ENCODE data around the gene GSG1L.

The GSG1L gene

GRCh38 chr16:28090646-28091377, 27.3 kb upstream of the GSG1L start:
- H3K4me3 ChIP-seq (ENCODE audit: low read depth, low read length) = no peak overlapping the region
- no peaks in the 10 kb centered on the region for H3K27me3 ChIP-seq (ENCODE audit: control insufficient read depth, insufficient read depth, low read length)
- no peaks in the 10 kb centered on the region for H3K9me3 ChIP-seq (ENCODE audit: control insufficient read depth, insufficient read depth, low read length)
- H3K9ac ChIP-seq (ENCODE audit: low read depth, low read length) = no peak overlapping the region
- no peaks in the 10 kb centered on the region for H3K36me3 ChIP-seq (ENCODE audit: control insufficient read depth, insufficient read depth, low read length)
- peak overlapping the region; percentile 67 for H3K27ac ChIP-seq (ENCODE audit: low read depth, low read length)
- H3K4me1 ChIP-seq (ENCODE audit: control insufficient read depth, insufficient read depth, low read length) = peaks cover 27% of the 10 kb centered on the region

GRCh38 chr16:28089992-28090365, 26.5 kb upstream of the GSG1L start:
- Histone ChIP-seq H3K27me3 (ENCODE audit: control insufficient read depth, insufficient read depth, low read length) (no peaks in the 10 kb centered on the region), H3K36me3 (ENCODE audit: control insufficient read depth, insufficient read depth, low read length) (no peaks in the 10 kb centered on the region), H3K4me3 (ENCODE audit: low read depth, low read length) (no peak overlapping the region), H3K9me3 (ENCODE audit: control insufficient read depth, insufficient read depth, low read length) (no peaks in the 10 kb centered on the region), H3K4me1 (ENCODE audit: control insufficient read depth, insufficient read depth, low read length) (peaks cover 27% of the 10 kb centered on the region), H3K27ac (ENCODE audit: low read depth, low read length) (no peak overlapping the region), H3K9ac (ENCODE audit: low read depth, low read length) (no peak overlapping the region)

- H3K36me3 ChIP-seq (ENCODE audit: control insufficient read depth, insufficient read depth, low read length) = no peaks in the 10 kb centered on the region
- peaks cover 27% of the 10 kb centered on the region for H3K4me1 ChIP-seq (ENCODE audit: control insufficient read depth, insufficient read depth, low read length)
- H3K27ac ChIP-seq (ENCODE audit: low read depth, low read length) = no peak overlapping the region
- H3K27me3 ChIP-seq (ENCODE audit: control insufficient read depth, insufficient read depth, low read length) = no peaks in the 10 kb centered on the region
- no peak overlapping the region for H3K4me3 ChIP-seq (ENCODE audit: low read depth, low read length)
- no peak overlapping the region for H3K9ac ChIP-seq (ENCODE audit: low read depth, low read length)
- H3K9me3 ChIP-seq (ENCODE audit: control insufficient read depth, insufficient read depth, low read length) = no peaks in the 10 kb centered on the region
Measured at GRCh38 chr16:28089205-28089991, 25.9 kb upstream of the GSG1L start.

GRCh38 chr16:28087675-28088300, 24.3 kb upstream of the GSG1L start:
- peaks cover 14% of the 10 kb centered on the region for H3K4me1 ChIP-seq (ENCODE audit: control insufficient read depth, insufficient read depth, low read length)
- H3K27ac ChIP-seq (ENCODE audit: low read depth, low read length) = no peak overlapping the region
- no peaks in the 10 kb centered on the region for H3K9me3 ChIP-seq (ENCODE audit: control insufficient read depth, insufficient read depth, low read length)
- H3K27me3 ChIP-seq (ENCODE audit: control insufficient read depth, insufficient read depth, low read length) = no peaks in the 10 kb centered on the region
- H3K4me3 ChIP-seq (ENCODE audit: low read depth, low read length) = no peak overlapping the region
- no peak overlapping the region for H3K9ac ChIP-seq (ENCODE audit: low read depth, low read length)
- no peaks in the 10 kb centered on the region for H3K36me3 ChIP-seq (ENCODE audit: control insufficient read depth, insufficient read depth, low read length)

GRCh38 chr16:28087140-28087660, 23.7 kb upstream of the GSG1L start:
- Histone ChIP-seq H3K27ac (ENCODE audit: low read depth, low read length) (no peak overlapping the region), H3K4me1 (ENCODE audit: control insufficient read depth, insufficient read depth, low read length) (peaks cover 11% of the 10 kb centered on the region; the same call in 1 of the 2 replicates), H3K9ac (ENCODE audit: low read depth, low read length) (no peak overlapping the region), H3K27me3 (ENCODE audit: control insufficient read depth, insufficient read depth, low read length) (no peaks in the 10 kb centered on the region), H3K4me3 (ENCODE audit: low read depth, low read length) (no peak overlapping the region), H3K9me3 (ENCODE audit: control insufficient read depth, insufficient read depth, low read length) (no peaks in the 10 kb centered on the region), H3K36me3 (ENCODE audit: control insufficient read depth, insufficient read depth, low read length) (no peaks in the 10 kb centered on the region)

GRCh38 chr16:28086186-28087139, 22.9 kb upstream of the GSG1L start:
- Histone ChIP-seq H3K36me3 (ENCODE audit: control insufficient read depth, insufficient read depth, low read length) (no peaks in the 10 kb centered on the region), H3K9ac (ENCODE audit: low read depth, low read length) (no peak overlapping the region), H3K4me1 (ENCODE audit: control insufficient read depth, insufficient read depth, low read length) (peaks cover 4% of the 10 kb centered on the region; the same call in 1 of the 2 replicates), H3K27me3 (ENCODE audit: control insufficient read depth, insufficient read depth, low read length) (no peaks in the 10 kb centered on the region), H3K27ac (ENCODE audit: low read depth, low read length) (no peak overlapping the region), H3K9me3 (ENCODE audit: control insufficient read depth, insufficient read depth, low read length) (no peaks in the 10 kb centered on the region), H3K4me3 (ENCODE audit: low read depth, low read length) (no peak overlapping the region)

GRCh38 chr16:28085389-28086171, 22.1 kb upstream of the GSG1L start:
- Histone ChIP-seq H3K9ac (ENCODE audit: low read depth, low read length) (no peak overlapping the region), H3K4me3 (ENCODE audit: low read depth, low read length) (no peak overlapping the region), H3K27ac (ENCODE audit: low read depth, low read length) (no peak overlapping the region), H3K27me3 (ENCODE audit: control insufficient read depth, insufficient read depth, low read length) (no peaks in the 10 kb centered on the region), H3K9me3 (ENCODE audit: control insufficient read depth, insufficient read depth, low read length) (no peaks in the 10 kb centered on the region), H3K4me1 (ENCODE audit: control insufficient read depth, insufficient read depth, low read length) (no peaks in the 10 kb centered on the region), H3K36me3 (ENCODE audit: control insufficient read depth, insufficient read depth, low read length) (no peaks in the 10 kb centered on the region)

GRCh38 chr16:28084209-28084608, 20.7 kb upstream of the GSG1L start:
- no peak overlapping the region for H3K27ac ChIP-seq (ENCODE audit: low read depth, low read length)
- H3K9ac ChIP-seq (ENCODE audit: low read depth, low read length) = no peak overlapping the region
- no peaks in the 10 kb centered on the region for H3K9me3 ChIP-seq (ENCODE audit: control insufficient read depth, insufficient read depth, low read length)
- no peaks in the 10 kb centered on the region for H3K4me1 ChIP-seq (ENCODE audit: control insufficient read depth, insufficient read depth, low read length)
- H3K36me3 ChIP-seq (ENCODE audit: control insufficient read depth, insufficient read depth, low read length) = no peaks in the 10 kb centered on the region
- H3K4me3 ChIP-seq (ENCODE audit: low read depth, low read length) = no peak overlapping the region
- no peaks in the 10 kb centered on the region for H3K27me3 ChIP-seq (ENCODE audit: control insufficient read depth, insufficient read depth, low read length)

- no peaks in the 10 kb centered on the region for H3K9me3 ChIP-seq (ENCODE audit: control insufficient read depth, insufficient read depth, low read length)
- no peak overlapping the region for H3K4me3 ChIP-seq (ENCODE audit: low read depth, low read length)
- no peak overlapping the region for H3K27ac ChIP-seq (ENCODE audit: low read depth, low read length)
- no peaks in the 10 kb centered on the region for H3K27me3 ChIP-seq (ENCODE audit: control insufficient read depth, insufficient read depth, low read length)
- H3K9ac ChIP-seq (ENCODE audit: low read depth, low read length) = no peak overlapping the region
- H3K36me3 ChIP-seq (ENCODE audit: control insufficient read depth, insufficient read depth, low read length) = no peaks in the 10 kb centered on the region
- H3K4me1 ChIP-seq (ENCODE audit: control insufficient read depth, insufficient read depth, low read length) = no peaks in the 10 kb centered on the region
Measured at GRCh38 chr16:28082624-28083023, 19.1 kb upstream of the GSG1L start.

Data from HUES48 (cell line).